ENCODE results near the gene VCX2.

GRCh38 chrX:8141896-8142295 is 29.2 kb downstream of the VCX2 start:
- TF ChIP-seq CTCF (IDR thresholded peaks at IDR 0.05), result no peak
- no peak for TF ChIP-seq EZH2 (IDR thresholded peaks at IDR 0.05)

Measured in neural progenitor cell (in vitro differentiated cells).